ENCODE results near the gene UBE2C. TPM values are rescaled to one million over a fixed set of nuclear protein-coding genes. Genes with fewer than 3 reads are reported as not detected.

The UBE2C gene
- total RNA-seq, 1 experiment from 2014 or later: 173 TPM

- no peak for DNase-seq (ENCODE audit: low read depth, low spot score)
- ChIA-PET POLR2A (interaction anchor here (0.6 kb wide), 1 partner anchor 15 kb away, joined by 3 read pairs; no protein-coding TSS in a partner anchor), CTCF (interaction anchor here (0.6 kb wide), 1 partner anchor 157 kb away, joined by 3 read pairs; no protein-coding TSS in a partner anchor)
- ATAC-seq: no peak
- Histone ChIP-seq H3K27ac (ENCODE audit: low read length) (peak overlapping the region; percentile 97), H3K4me3 (ENCODE audit: low read depth in 2 of 2, low read length in 2 of 2) (peak overlapping the region; percentile 61 to 79), H3K4me1 (ENCODE audit: control insufficient read depth, insufficient read depth, low read length) (peaks cover 40% of the 10 kb centered on the region), H3K36me3 (ENCODE audit: control insufficient read depth, insufficient read depth, low read length) (peaks cover 11% of the 10 kb centered on the region), H3K9me3 (ENCODE audit: control insufficient read depth, insufficient read depth, low read depth, low read length) (no peaks in the 10 kb centered on the region), H3K27me3 (ENCODE audit: control insufficient read depth, insufficient read depth, low read length) (no peaks in the 10 kb centered on the region)
- TSS peak; percentile 90 for BruUV-seq (replicated peaks)
- no peak for TF ChIP-seq REST (IDR thresholded peaks at IDR 0.05; ENCODE audit: insufficient read depth in 1 of 2, low read depth in 2 of 2, low read length in 1 of 2)
- no peak for TF ChIP-seq TCF7L2 (IDR thresholded peaks at IDR 0.05; ENCODE audit: low read depth, low read length)
- no peak for TF ChIP-seq CTCF (IDR thresholded peaks at IDR 0.05)
- no peak for TF ChIP-seq SIN3A (IDR thresholded peaks at IDR 0.05; ENCODE audit: borderline replicate concordance, insufficient read depth, low read depth, low read length)
- intact Hi-C loops (cut with micrococcal nuclease; ENCODE audit: unreplicated experiment): no loop called here
- in situ Hi-C loops (cut with HindIII; ENCODE audit: low pct_unique_long_range_greater_than_20kb, low sequenced_read_pairs): no loop called here
Observed at GRCh38 chr20:45813489-45813888, 1.0 kb downstream of the UBE2C start.

- peaks cover 40% of the 10 kb centered on the region for H3K4me1 ChIP-seq (ENCODE audit: control insufficient read depth, insufficient read depth, low read length)
- ChIA-PET POLR2A (no interaction called here), CTCF (no interaction called here)
- peak overlapping the region; percentile 61 to 79; a peak in 3 of 4 replicates for H3K4me3 ChIP-seq (ENCODE audit: low read depth in 2 of 2, low read length in 2 of 2)
- in situ Hi-C loops (cut with HindIII; ENCODE audit: low pct_unique_long_range_greater_than_20kb, low sequenced_read_pairs) (no loop called here), intact Hi-C loops (cut with micrococcal nuclease; ENCODE audit: unreplicated experiment) (no loop called here)
- ATAC-seq (no peak), DNase-seq (ENCODE audit: low read depth, low spot score) (no peak)
- H3K36me3 ChIP-seq (ENCODE audit: control insufficient read depth, insufficient read depth, low read length): peaks cover 11% of the 10 kb centered on the region
- no peaks in the 10 kb centered on the region for H3K9me3 ChIP-seq (ENCODE audit: control insufficient read depth, insufficient read depth, low read depth, low read length)
- BruUV-seq (replicated peaks): no TSS peak
- H3K27me3 ChIP-seq (ENCODE audit: control insufficient read depth, insufficient read depth, low read length): no peaks in the 10 kb centered on the region
- TF ChIP-seq REST (IDR thresholded peaks at IDR 0.05; ENCODE audit: insufficient read depth in 1 of 2, low read depth in 2 of 2, low read length in 1 of 2) (no peak), SIN3A (IDR thresholded peaks at IDR 0.05; ENCODE audit: borderline replicate concordance, insufficient read depth, low read depth, low read length) (no peak), POLR2AphosphoS5 (IDR thresholded peaks at IDR 0.05; ENCODE audit: low read depth, low read length) (no peak; the same call in 1 of the 2 replicates)
- peak overlapping the region; percentile 64; the same call in 1 of the 2 replicates for H3K27ac ChIP-seq (ENCODE audit: low read length)
Observed at GRCh38 chr20:45814314-45814713, 1.9 kb downstream of the UBE2C start.
